Loucy (cell line): ENCODE results near the gene GABBR2.

ENCODE experiments used
- EZH2phosphoT487 ChIP-seq: fragments of 200-600 bp; IDR thresholded peaks from 2 replicates; pipeline ENCODE4 v1.6.1; 2018; ENCODE audit warnings: antibody characterized with exemption, mild to moderate bottlenecking, moderate library complexity, borderline replicate concordance
- TF ChIP-seq, protein P1 (sequence below): fragments of 200-600 bp; sonication (generic); conservative IDR thresholded peaks from 2 replicates; pipeline ENCODE4 v1.5.1; 2014; ENCODE audit warnings: mild to moderate bottlenecking, antibody characterized with exemption, low read length

DNA sequence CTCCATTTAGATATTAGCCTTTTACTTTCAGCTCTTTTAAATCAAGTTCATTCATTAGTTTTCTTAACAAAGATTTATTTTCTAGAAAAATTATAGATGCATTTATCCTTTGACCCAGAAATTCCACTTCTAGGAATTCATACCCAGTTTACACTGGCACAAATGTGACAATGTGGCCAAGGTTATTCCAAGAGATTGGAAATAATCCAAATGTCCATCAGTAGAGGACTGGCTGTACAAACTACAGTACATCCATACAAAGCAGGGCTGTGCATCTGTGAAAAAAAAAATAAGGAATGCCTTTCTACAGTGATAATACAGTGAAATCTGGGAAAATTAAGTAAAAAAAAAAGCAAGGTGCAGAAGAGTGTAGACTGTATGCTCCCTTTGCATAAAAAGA, 149.2 kb downstream of the GABBR2 start:
- TF ChIP-seq, protein P1, sequence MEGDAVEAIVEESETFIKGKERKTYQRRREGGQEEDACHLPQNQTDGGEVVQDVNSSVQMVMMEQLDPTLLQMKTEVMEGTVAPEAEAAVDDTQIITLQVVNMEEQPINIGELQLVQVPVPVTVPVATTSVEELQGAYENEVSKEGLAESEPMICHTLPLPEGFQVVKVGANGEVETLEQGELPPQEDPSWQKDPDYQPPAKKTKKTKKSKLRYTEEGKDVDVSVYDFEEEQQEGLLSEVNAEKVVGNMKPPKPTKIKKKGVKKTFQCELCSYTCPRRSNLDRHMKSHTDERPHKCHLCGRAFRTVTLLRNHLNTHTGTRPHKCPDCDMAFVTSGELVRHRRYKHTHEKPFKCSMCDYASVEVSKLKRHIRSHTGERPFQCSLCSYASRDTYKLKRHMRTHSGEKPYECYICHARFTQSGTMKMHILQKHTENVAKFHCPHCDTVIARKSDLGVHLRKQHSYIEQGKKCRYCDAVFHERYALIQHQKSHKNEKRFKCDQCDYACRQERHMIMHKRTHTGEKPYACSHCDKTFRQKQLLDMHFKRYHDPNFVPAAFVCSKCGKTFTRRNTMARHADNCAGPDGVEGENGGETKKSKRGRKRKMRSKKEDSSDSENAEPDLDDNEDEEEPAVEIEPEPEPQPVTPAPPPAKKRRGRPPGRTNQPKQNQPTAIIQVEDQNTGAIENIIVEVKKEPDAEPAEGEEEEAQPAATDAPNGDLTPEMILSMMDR, result no peak
- TF ChIP-seq EZH2phosphoT487, result no peak
